Gastroesophageal sphincter (tissue), 3 donors: Measurements from ENCODE around the gene LRIG1.

ENCODE experiments used
- CTCF ChIP-seq, 4 experiments: fragments of 200-600 bp in 2 of 4; fragments of 450-650 bp in 2 of 4; sonication (generic) in 1 of 4; IDR thresholded peaks; one replicate each; pipeline ENCODE4 v1.5.1; 2017 to 2019; ENCODE audit warnings: antibody characterized with exemption in 4 of 4, mild to moderate bottlenecking in 2 of 4, moderate library complexity in 2 of 4
- POLR2AphosphoS5 ChIP-seq: sonication (generic); formaldehyde crosslinking; IDR thresholded peaks from one replicate; pipeline ENCODE4 v1.6.1; 2017; ENCODE audit warnings: antibody characterized with exemption

- TF ChIP-seq CTCF (IDR thresholded peaks at IDR 0.05) (no peak), POLR2AphosphoS5 (no peak)
These were observed 6.8 kb upstream of the LRIG1 start for GRCh38 chr3:66507423-66508260.
